T-cell (primary cell): Measurements from ENCODE around the gene ANKRD1. TPM values are rescaled to one million over a fixed set of nuclear protein-coding genes. Genes with fewer than 3 reads are reported as not detected.

Source experiments
- ATAC-seq, 4 experiments: fragments of 200-7000 bp in 3 of 4; fragments of 150-1000 bp in 1 of 4; cut with Tn5 transposase; replicated peaks in 1 of 4; 1 replicate in 3 of 4; 2 replicates in 1 of 4; pipeline ENCODE4 v1.10.0; 2021; ENCODE audit warnings: moderate library complexity in 3 of 4, mild to moderate bottlenecking in 2 of 4, moderate number of reproducible peaks in 1 of 4
- CTCF ChIA-PET, 2 donors: fragments of 300-600 bp; sonication (Branson Sonifier 250); formaldehyde crosslinking; loops; one replicate each; lab custom pipeline; 2022; ENCODE audit warnings: antibody characterized with exemption in 2 of 2; lab: Charles Lee
- POLR2A ChIA-PET, 2 donors: fragments of 300-600 bp; sonication (Branson Sonifier 250); formaldehyde crosslinking; loops; one replicate each; lab custom pipeline; 2022; ENCODE audit warnings: antibody characterized with exemption in 2 of 2; lab: Charles Lee
- DNase-seq, 35 experiments: peaks; one replicate each; pipeline versions ENCODE4 v3.0.0 to v3.0.0-alpha.2; 2013 to 2023
- H3K27ac ChIP-seq: one replicate; pipeline ENCODE4 v1.5.1; 2013; ENCODE audit warnings: low read length
- H3K27me3 ChIP-seq, 2 experiments: replicated peaks in 1 of 2; 1 replicate in 1 of 2; 2 replicates in 1 of 2; pipeline versions ENCODE4 v1.6.1 to v1.7.0; 2013; ENCODE audit warnings: low read length in 1 of 2, mixed read lengths in 1 of 2; ENCODE audit not compliant: control insufficient read depth in 2 of 2, insufficient read depth in 2 of 2; ENCODE audit errors: extremely low read depth in 1 of 2
- H3K36me3 ChIP-seq, 2 donors: 1 replicate in 1 of 2; 2 replicates in 1 of 2; pipeline versions ENCODE4 v1.6.1 to v1.7.0; 2013; ENCODE audit warnings: low read length in 1 of 2; ENCODE audit not compliant: control insufficient read depth in 2 of 2, insufficient read depth in 1 of 2; ENCODE audit errors: extremely low read depth in 1 of 2
- H3K4me1 ChIP-seq, 2 experiments: 1 replicate in 1 of 2; 2 replicates in 1 of 2; pipeline versions ENCODE4 v1.6.1 to v1.7.0; 2013; ENCODE audit warnings: low read length in 2 of 2, mixed read lengths in 1 of 2; ENCODE audit not compliant: insufficient read depth in 2 of 2, control insufficient read depth in 1 of 2; ENCODE audit errors: extremely low read depth in 1 of 2
- H3K4me3 ChIP-seq, 2 donors: 1 replicate in 1 of 2; 2 replicates in 1 of 2; pipeline versions ENCODE4 v1.5.1 to v1.7.0; 2013; ENCODE audit warnings: mild to moderate bottlenecking in 2 of 2, low read length in 1 of 2, moderate library complexity in 1 of 2; ENCODE audit not compliant: control insufficient read depth in 1 of 2; ENCODE audit errors: extremely low read depth in 1 of 2
- H3K9me3 ChIP-seq: 2 replicates; pipeline ENCODE4 v1.7.0; 2013
- H3K27ac Mint-ChIP-seq, 2 donors: one replicate each; pipeline ENCODE4 v1.8.0; 2020 to 2021; ENCODE audit warnings: mild to moderate bottlenecking in 2 of 2, mixed read lengths in 2 of 2
- H3K27me3 Mint-ChIP-seq, 2 donors: one replicate each; pipeline ENCODE4 v1.8.0; 2021 to 2022; ENCODE audit warnings: mixed read lengths in 2 of 2
- H3K36me3 Mint-ChIP-seq: one replicate; pipeline ENCODE4 v1.8.0; 2021; ENCODE audit warnings: mixed read lengths
- H3K4me1 Mint-ChIP-seq, 3 donors: one replicate each; pipeline ENCODE4 v1.8.0; 2020 to 2022; ENCODE audit warnings: mixed read lengths in 3 of 3, mild to moderate bottlenecking in 1 of 3
- H3K4me3 Mint-ChIP-seq, 3 donors: one replicate each; pipeline ENCODE4 v1.8.0; 2020 to 2022; ENCODE audit warnings: mild to moderate bottlenecking in 3 of 3, mixed read lengths in 3 of 3, moderate library complexity in 3 of 3
- H3K9me3 Mint-ChIP-seq, 3 donors: one replicate each; pipeline ENCODE4 v1.8.0; 2020 to 2022; ENCODE audit warnings: mixed read lengths in 3 of 3
- WGBS: methylation state at CpG from one replicate; pipeline ENCODE4 v1.1.5; 2013; ENCODE audit warnings: missing lambda C conversion rate; ENCODE audit not compliant: insufficient coverage; 5-methylcytosine and 5-hydroxymethylcytosine counted together
- total RNA-seq, 35 experiments: library from RNA in 6 of 35; stranded (reverse) in 6 of 35; fragments of 120-200 nt in 1 of 35; gene quantifications; one replicate each; pipeline versions ENCODE4 v1.2.1 to v1.2.4 and lab custom pipeline; 2013 to 2026

The ANKRD1 gene
- total RNA-seq, 5 donors from 2014 or later (not counting 1 experiment from before 2014, with no cell fraction given) = not detected

DNA sequence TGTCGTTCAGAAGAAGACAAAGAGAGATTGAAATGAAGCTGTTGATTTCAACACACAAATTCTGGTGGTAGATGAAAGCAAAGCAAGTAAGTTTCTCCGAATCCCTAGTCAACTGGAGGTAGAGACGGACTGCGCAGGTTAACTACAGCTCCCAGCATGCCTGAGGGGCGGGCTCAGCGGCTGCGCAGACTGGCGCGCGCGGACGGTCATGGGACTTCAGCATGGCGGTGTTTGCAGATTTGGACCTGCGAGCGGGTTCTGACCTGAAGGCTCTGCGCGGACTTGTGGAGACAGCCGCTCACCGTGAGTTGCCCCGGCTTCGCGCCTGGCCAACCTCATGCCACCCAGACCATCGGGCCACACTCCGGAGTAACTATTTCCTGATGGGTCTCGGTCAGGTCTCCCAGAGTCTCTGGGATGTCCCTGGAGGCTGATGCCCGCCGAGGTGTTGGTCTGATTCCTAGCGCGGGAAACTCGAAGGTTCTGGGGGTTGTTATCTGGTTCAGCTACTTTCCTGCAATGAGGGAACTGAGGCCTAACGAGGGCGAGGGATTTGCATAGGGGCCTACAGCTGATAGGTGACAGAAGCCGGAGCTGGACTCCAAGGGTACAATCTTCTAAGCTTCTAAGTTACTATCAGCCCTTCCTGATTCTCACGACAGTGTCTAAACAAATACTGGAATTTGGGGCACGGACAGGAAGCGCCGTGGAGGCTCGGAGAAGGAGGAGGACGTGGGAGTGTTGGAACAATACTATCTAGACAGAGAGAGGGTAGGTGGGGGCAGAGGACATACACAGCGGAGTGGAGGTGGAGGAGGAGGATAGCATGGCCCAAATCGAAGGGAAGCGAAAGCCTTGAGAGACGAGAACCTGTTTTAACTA lies 48.9 kb downstream of the ANKRD1 start, which contains the start of gene RPP30:
Gene RPP30, plus strand, starts transcription at position 209 of the 882 bp plus-strand sequence. Its CDS starts 13 bp downstream, at position 222.
- Histone ChIP-seq H3K27ac (peak within 1 kb of the TSS; percentile 54), H3K36me3 (peaks cover 0 to 13% of the 10 kb centered on the region in 2 donors), H3K4me3 (peak within 1 kb of the TSS; percentile 71 to 95), H3K9me3 (peaks cover 3% of the 10 kb centered on the region), H3K27me3 (peaks cover 2 to 4% of the 10 kb centered on the region in 2 experiments), H3K4me1 (peaks cover 12 to 16% of the 10 kb centered on the region in 2 experiments)
- peaks cover 10% of the 10 kb centered on the region for H3K36me3 Mint-ChIP-seq
- peaks cover 0 to 5% (median 0%) of the 10 kb centered on the region in 3 donors for H3K9me3 Mint-ChIP-seq
- H3K27ac Mint-ChIP-seq = peak within 1 kb of the TSS; percentile 73 to 91
- H3K4me1 Mint-ChIP-seq = peaks cover 39 to 45% (median 40%) of the 10 kb centered on the region in 3 donors
- H3K4me3 Mint-ChIP-seq = peak within 1 kb of the TSS; percentile 97 to 99 (median 99)
- peaks cover 23 to 32% of the 10 kb centered on the region in 2 donors for H3K27me3 Mint-ChIP-seq
- ChIA-PET CTCF (interaction anchor here (0.7 to 1.7 kb wide), 11 partner anchors 8 to 40 kb away, joined by 3 to 7 read pairs (median 4); partner anchors contain the start of gene HTR7 (in 2 of the 2)), POLR2A (interaction anchor here in 1 of 2 donors (0.5 to 0.8 kb wide), 3 partner anchors 162 to 1580 kb away, joined by 3 to 10 read pairs (median 3); no protein-coding TSS in a partner anchor)
- DNase-seq (peak; percentile 58 to 85 (median 75)), ATAC-seq (peak; percentile 99 to 100 (median 99))
- WGBS = under 1% methylated on average over 36 of the region's 43 CpGs

DNA sequence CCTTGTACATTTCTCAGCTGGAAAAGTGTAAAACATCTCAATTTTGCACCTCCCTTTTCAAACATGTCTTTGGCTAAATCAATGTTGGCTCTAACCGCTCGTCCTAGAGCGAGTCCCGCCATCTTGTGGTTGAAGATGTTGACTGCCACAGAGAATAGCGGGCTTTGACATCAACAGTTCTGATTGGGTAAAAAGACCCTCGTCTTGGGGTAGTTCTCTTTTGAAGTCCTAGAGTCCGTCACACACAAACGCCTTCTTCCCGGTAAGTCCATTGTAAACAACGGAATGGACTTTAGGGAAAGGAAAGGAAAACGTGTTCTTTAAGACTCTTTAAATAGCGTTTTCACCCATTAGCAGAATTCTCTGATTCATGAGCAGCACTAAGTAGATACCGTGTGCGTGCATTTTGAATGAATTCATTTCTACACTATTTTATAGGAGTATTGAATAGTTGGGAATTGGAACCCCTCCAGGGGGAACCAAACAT lies 49.6 kb downstream of the ANKRD1 start:
- Mint-ChIP-seq H3K4me1 (peaks cover 39 to 45% (median 40%) of the 10 kb centered on the region in 3 donors), H3K27me3 (peaks cover 23 to 38% of the 10 kb centered on the region in 2 donors), H3K27ac (peak overlapping the region; percentile 73 to 91), H3K36me3 (peaks cover 5% of the 10 kb centered on the region), H3K4me3 (peak overlapping the region; percentile 97 to 99 (median 99)), H3K9me3 (peaks cover 0 to 5% (median 0%) of the 10 kb centered on the region in 3 donors)
- Histone ChIP-seq H3K4me3 (peak overlapping the region; percentile 71 to 95), H3K4me1 (peaks cover 12 to 16% of the 10 kb centered on the region in 2 experiments), H3K9me3 (peaks cover 3% of the 10 kb centered on the region), H3K27me3 (peaks cover 2 to 4% of the 10 kb centered on the region in 2 experiments), H3K36me3 (peaks cover 0 to 6% of the 10 kb centered on the region in 2 donors), H3K27ac (peak overlapping the region; percentile 54)
- 0% methylated on average over 5 of the region's 14 CpGs for WGBS
- POLR2A ChIA-PET = interaction anchor here in 1 of 2 donors (0.7 kb wide), 1 partner anchor 1581 kb away, joined by 3 read pairs; no protein-coding TSS in a partner anchor
- CTCF ChIA-PET = interaction anchor here (0.7 to 1.7 kb wide), 10 partner anchors 8 to 40 kb away, joined by 3 to 7 read pairs (median 4); partner anchors contain the start of gene HTR7 (in 2 of the 2)
- peak; percentile 58 to 64 (median 58) for ATAC-seq
- peak in 23 of 35 experiments; percentile 4 to 63 (median 20) for DNase-seq

DNA sequence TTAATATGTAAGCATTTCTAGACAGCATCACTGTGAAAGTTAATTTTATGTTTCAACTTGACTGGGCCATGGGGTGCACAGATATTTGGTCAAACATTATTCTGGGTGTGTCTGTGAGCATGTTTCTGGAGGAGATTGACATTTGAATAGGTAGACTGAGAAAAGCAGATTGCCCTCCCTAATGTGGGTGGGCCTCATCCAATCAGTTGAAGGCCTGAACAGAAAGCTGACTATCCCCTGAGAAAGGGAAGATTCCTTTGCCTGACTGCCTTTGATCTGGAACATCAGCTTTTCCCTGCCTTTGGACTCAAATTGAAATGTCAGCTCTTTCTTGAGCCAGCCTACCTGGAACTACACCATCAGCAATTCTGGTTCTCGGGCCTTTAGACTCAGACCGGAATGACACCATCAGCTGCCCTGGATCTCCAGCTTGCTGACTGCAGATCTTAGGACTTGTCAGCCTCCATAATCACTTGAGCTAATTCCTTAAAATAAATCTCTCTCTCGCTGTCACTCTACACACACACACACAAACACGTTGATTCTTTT lies 54.8 kb downstream of the ANKRD1 start:
- Histone ChIP-seq H3K27ac (no peak overlapping the region), H3K27me3 (peaks cover 5 to 11% of the 10 kb centered on the region in 2 experiments), H3K4me3 (no peak overlapping the region), H3K36me3 (no peaks in the 10 kb centered on the region), H3K4me1 (peaks cover under 1 to 1% of the 10 kb centered on the region in 2 experiments), H3K9me3 (peaks cover 3% of the 10 kb centered on the region)
- Mint-ChIP-seq H3K4me1 (peaks cover 6 to 8% (median 6%) of the 10 kb centered on the region in 3 donors), H3K27me3 (peaks cover 46 to 56% of the 10 kb centered on the region in 2 donors), H3K27ac (no peak overlapping the region), H3K9me3 (peaks cover 0 to 5% (median 0%) of the 10 kb centered on the region in 3 donors), H3K4me3 (no peak overlapping the region), H3K36me3 (no peaks in the 10 kb centered on the region)
- ChIA-PET CTCF (interaction anchor here (0.6 to 1.6 kb wide), 6 partner anchors 14 to 1449 kb away, joined by 3 to 5 read pairs (median 5); no protein-coding TSS in a partner anchor), POLR2A (interaction anchor here (0.6 kb wide), 4 partner anchors 202 to 1137 kb away, joined by 3 to 4 read pairs (median 4); no protein-coding TSS in a partner anchor)
- 85% methylated on average over 4 of the region's 4 CpGs for WGBS
- DNase-seq (no peak), ATAC-seq (no peak)

DNA sequence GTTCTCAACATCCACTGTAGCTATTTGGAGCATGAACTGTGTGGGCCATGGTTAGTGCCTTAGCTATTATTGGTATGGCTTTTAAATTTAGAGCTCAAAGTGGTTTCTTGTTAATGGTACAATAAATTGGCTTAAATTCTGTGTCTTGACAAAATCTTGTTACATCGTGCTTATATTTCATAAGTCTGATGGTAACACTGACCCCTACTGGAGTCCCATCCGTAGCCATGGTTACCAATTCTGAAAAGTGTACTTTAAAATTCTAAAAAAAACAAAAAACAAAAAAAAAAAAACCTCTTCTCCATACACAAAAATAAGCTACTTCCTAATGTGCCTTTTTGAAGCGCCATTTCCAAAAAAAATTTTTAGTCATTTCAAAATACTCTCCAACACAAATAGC lies 55.5 kb downstream of the ANKRD1 start:
- H3K27me3 Mint-ChIP-seq = peaks cover 45 to 55% of the 10 kb centered on the region in 2 donors
- ChIA-PET CTCF (interaction anchor here (0.6 to 1.6 kb wide), 11 partner anchors 10 to 1448 kb away, joined by 3 to 5 read pairs (median 4); no protein-coding TSS in a partner anchor), POLR2A (interaction anchor here (0.6 to 0.7 kb wide), 4 partner anchors 397 to 1136 kb away, joined by 3 to 5 read pairs (median 4); no protein-coding TSS in a partner anchor)
- no peaks in the 10 kb centered on the region for H3K36me3 Mint-ChIP-seq
- peaks cover 0 to 5% (median 0%) of the 10 kb centered on the region in 3 donors for H3K9me3 Mint-ChIP-seq
- peaks cover 0 to 1% (median under 1%) of the 10 kb centered on the region in 3 donors for H3K4me1 Mint-ChIP-seq
- WGBS = 50% methylated on average over 1 of the region's 3 CpGs
- no peak for ATAC-seq
- no peak overlapping the region for H3K4me3 ChIP-seq
- H3K4me3 Mint-ChIP-seq = no peak overlapping the region
- no peaks in the 10 kb centered on the region for H3K36me3 ChIP-seq
- H3K27ac Mint-ChIP-seq = no peak overlapping the region
- no peaks in the 10 kb centered on the region for H3K4me1 ChIP-seq
- peaks cover 5 to 11% of the 10 kb centered on the region in 2 experiments for H3K27me3 ChIP-seq
- peaks cover 3% of the 10 kb centered on the region for H3K9me3 ChIP-seq
- no peak overlapping the region for H3K27ac ChIP-seq
- DNase-seq = peak in 1 of 35 experiments; percentile 32

DNA sequence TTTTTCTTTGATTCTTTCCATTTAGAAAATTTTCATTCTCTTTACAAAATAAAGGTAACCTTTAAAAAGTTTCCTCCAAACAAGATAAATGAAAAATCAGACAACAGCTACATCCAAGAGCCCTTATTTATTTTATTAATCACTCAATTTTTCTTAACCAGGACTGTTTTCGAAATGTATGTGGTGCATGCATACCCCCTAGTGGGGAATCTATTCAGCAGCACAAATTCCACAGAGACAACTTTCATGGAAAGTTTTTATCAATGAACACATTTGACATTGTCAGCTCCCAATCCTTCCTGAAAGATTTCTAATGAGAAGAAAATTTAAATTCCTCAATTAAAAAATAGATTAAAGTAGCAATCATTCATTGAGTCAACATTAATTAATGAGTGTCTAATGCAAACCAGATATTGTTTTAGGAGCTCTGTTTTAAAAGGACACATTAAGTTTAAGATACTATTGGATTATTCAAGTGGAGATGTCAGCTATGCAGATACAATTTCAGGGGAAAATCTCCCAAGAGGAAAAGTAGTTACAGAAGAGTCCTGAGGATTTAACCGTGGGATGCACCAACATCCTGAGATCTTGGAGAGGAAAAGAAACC lies 57.9 kb downstream of the ANKRD1 start:
- DNase-seq = peak in 1 of 35 experiments; percentile 41
- CTCF ChIA-PET = interaction anchor here (0.6 to 1.1 kb wide), 7 partner anchors 9 to 1199 kb away, joined by 3 to 7 read pairs (median 3); partner anchors contain the start of gene RPP30 (in 2 of the 2)
- Mint-ChIP-seq H3K36me3 (no peaks in the 10 kb centered on the region), H3K4me3 (no peak overlapping the region), H3K27ac (no peak overlapping the region), H3K4me1 (peaks cover 4 to 6% (median 5%) of the 10 kb centered on the region in 3 donors), H3K9me3 (no peaks in the 10 kb centered on the region), H3K27me3 (peaks cover 28 to 48% of the 10 kb centered on the region in 2 donors)
- no peaks in the 10 kb centered on the region for H3K9me3 ChIP-seq
- POLR2A ChIA-PET = no interaction called here
- H3K4me3 ChIP-seq = no peak overlapping the region
- H3K27ac ChIP-seq = no peak overlapping the region
- H3K27me3 ChIP-seq = peaks cover 5 to 13% of the 10 kb centered on the region in 2 experiments
- no peaks in the 10 kb centered on the region for H3K36me3 ChIP-seq
- no peak for ATAC-seq
- 29% methylated on average over 1 of the region's 2 CpGs for WGBS
- H3K4me1 ChIP-seq = peaks cover 0 to 5% of the 10 kb centered on the region in 2 experiments
